DOHH2 (cell line): ENCODE data around the gene BTRC.

Experiments used
- H3F3A ChIP-seq: fragments of 200-600 bp; sonication (generic), shearing (Covaris generic); 2 replicates; pipeline ENCODE4 v1.6.0; 2016; ENCODE audit warnings: antibody characterized with exemption, mild to moderate bottlenecking; ENCODE audit not compliant: control insufficient read depth, insufficient read depth
- H3K27ac ChIP-seq: fragments of 200-600 bp; sonication (generic); 2 replicates; pipeline ENCODE4 v1.5.1; 2014; ENCODE audit warnings: low read depth, mild to moderate bottlenecking, low read length, moderate library complexity
- H3K27me3 ChIP-seq: fragments of 200-600 bp; sonication (generic); 2 replicates; pipeline ENCODE4 v1.6.1; 2014; ENCODE audit warnings: mild to moderate bottlenecking, low read length, mixed read lengths; ENCODE audit not compliant: control insufficient read depth
- H3K36me3 ChIP-seq: fragments of 200-600 bp; sonication (generic); 2 replicates; pipeline ENCODE4 v1.6.1; 2014; ENCODE audit warnings: mild to moderate bottlenecking, low read length, moderate library complexity, mixed read lengths; ENCODE audit not compliant: control insufficient read depth
- H3K4me1 ChIP-seq: fragments of 200-600 bp; sonication (generic); 2 replicates; pipeline ENCODE4 v1.6.1; 2014; ENCODE audit warnings: mild to moderate bottlenecking, low read length, mixed read lengths; ENCODE audit not compliant: control insufficient read depth
- H3K4me2 ChIP-seq: fragments of 200-600 bp; sonication (generic); 2 replicates; pipeline ENCODE4 v1.6.0; 2014; ENCODE audit warnings: mild to moderate bottlenecking, low read length, moderate library complexity
- H3K4me3 ChIP-seq: fragments of 200-600 bp; sonication (generic); 2 replicates; pipeline ENCODE4 v1.5.1; 2014; ENCODE audit warnings: mild to moderate bottlenecking, low read length, mixed read lengths
- H3K79me2 ChIP-seq: fragments of 200-600 bp; sonication (generic); 2 replicates; pipeline ENCODE4 v1.6.1; 2014; ENCODE audit warnings: mild to moderate bottlenecking, low read length, mixed read lengths; ENCODE audit not compliant: control insufficient read depth
- H3K9me2 ChIP-seq: fragments of 200-600 bp; sonication (generic); replicated peaks from 2 replicates; pipeline ENCODE4 v1.6.1; 2014; ENCODE audit warnings: mild to moderate bottlenecking, low read length, mixed read lengths; ENCODE audit not compliant: control insufficient read depth
- H3K9me3 ChIP-seq: fragments of 200-600 bp; sonication (generic); 2 replicates; pipeline ENCODE4 v1.6.1; 2014; ENCODE audit warnings: antibody characterized with exemption, low read length, mixed read lengths; ENCODE audit not compliant: control insufficient read depth, insufficient read depth
- H4K20me1 ChIP-seq: fragments of 200-600 bp; sonication (generic); 2 replicates; pipeline ENCODE4 v1.6.0; 2014; ENCODE audit warnings: low read depth, mild to moderate bottlenecking, antibody characterized with exemption, low read length, moderate library complexity; ENCODE audit not compliant: control insufficient read depth, insufficient read depth
- EZH2phosphoT487 ChIP-seq: fragments of 200-600 bp; sonication (generic); IDR thresholded peaks from 2 replicates; pipeline ENCODE4 v1.6.1; 2017; ENCODE audit warnings: borderline replicate concordance, mild to moderate bottlenecking, antibody characterized with exemption, low read length, moderate library complexity, mixed read lengths
- TF ChIP-seq, protein P1 (sequence below): fragments of 200-600 bp; sonication (generic); IDR thresholded peaks from one replicate; pipeline ENCODE4 v1.5.1; 2014; ENCODE audit warnings: antibody characterized with exemption, mild to moderate bottlenecking, low read depth, low read length; ENCODE audit not compliant: poor library complexity, severe bottlenecking

BTRC gene

DNA sequence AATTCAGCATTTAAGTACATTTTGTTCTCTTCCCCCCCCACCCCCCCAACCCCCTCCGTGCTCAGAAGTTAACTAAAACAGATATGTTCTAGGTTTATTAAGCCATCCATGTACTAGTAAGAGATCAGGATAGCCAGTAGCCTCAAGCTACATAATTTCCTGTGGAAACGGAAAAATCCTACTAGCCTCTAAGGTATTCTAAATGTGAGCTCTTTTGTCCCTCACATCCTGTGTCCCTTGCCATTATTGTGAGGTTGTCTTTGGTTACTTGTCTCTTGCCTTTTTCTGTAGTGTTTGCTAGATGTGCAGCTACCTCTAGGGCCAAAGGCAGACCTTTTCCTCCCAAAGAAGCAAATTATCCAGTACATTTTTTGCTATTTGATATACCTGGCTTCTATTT lies 92.1 kb downstream of the BTRC start:
- peaks cover 9% of the 10 kb centered on the region for H3K4me1 ChIP-seq
- TF ChIP-seq, protein P1, sequence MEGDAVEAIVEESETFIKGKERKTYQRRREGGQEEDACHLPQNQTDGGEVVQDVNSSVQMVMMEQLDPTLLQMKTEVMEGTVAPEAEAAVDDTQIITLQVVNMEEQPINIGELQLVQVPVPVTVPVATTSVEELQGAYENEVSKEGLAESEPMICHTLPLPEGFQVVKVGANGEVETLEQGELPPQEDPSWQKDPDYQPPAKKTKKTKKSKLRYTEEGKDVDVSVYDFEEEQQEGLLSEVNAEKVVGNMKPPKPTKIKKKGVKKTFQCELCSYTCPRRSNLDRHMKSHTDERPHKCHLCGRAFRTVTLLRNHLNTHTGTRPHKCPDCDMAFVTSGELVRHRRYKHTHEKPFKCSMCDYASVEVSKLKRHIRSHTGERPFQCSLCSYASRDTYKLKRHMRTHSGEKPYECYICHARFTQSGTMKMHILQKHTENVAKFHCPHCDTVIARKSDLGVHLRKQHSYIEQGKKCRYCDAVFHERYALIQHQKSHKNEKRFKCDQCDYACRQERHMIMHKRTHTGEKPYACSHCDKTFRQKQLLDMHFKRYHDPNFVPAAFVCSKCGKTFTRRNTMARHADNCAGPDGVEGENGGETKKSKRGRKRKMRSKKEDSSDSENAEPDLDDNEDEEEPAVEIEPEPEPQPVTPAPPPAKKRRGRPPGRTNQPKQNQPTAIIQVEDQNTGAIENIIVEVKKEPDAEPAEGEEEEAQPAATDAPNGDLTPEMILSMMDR: no peak
- TF ChIP-seq EZH2phosphoT487: no peak
- H4K20me1 ChIP-seq: peaks cover 13% of the 10 kb centered on the region
- H3K36me3 ChIP-seq: no peaks in the 10 kb centered on the region
- H3K27ac ChIP-seq: no peak overlapping the region
- H3F3A ChIP-seq: peaks cover 6% of the 10 kb centered on the region; the same call in 1 of the 2 replicates
- H3K4me2 ChIP-seq: no peak overlapping the region
- no peaks in the 10 kb centered on the region for H3K9me2 ChIP-seq
- H3K9me3 ChIP-seq: no peaks in the 10 kb centered on the region
- H3K4me3 ChIP-seq: no peak overlapping the region
- H3K79me2 ChIP-seq: no peaks in the 10 kb centered on the region
- H3K27me3 ChIP-seq: no peaks in the 10 kb centered on the region

DNA sequence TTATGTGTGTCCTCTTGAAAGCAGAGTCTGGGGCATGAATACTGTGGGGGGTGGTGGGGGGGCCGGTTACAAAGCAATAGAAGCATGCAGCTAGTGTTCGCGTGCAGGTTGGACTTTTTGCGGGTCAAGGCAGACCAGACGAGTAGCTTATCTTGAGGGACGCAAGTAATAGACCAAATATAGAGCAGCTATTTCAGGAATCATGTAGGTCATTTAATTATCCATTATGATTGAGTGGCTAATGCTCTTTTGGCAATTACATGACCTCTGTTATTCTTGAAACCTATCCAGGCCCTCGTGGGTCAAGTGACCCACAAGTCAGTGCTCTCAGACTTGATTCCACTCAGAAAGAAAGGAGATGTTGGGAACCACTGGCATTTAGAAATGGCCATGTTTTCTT lies 93.0 kb downstream of the BTRC start:
- no peak overlapping the region for H3K4me2 ChIP-seq
- no peak overlapping the region for H3K27ac ChIP-seq
- no peak overlapping the region for H3K4me3 ChIP-seq
- peaks cover 14% of the 10 kb centered on the region for H3K4me1 ChIP-seq
- no peaks in the 10 kb centered on the region for H3K9me2 ChIP-seq
- no peak for TF ChIP-seq EZH2phosphoT487
- TF ChIP-seq, protein P1: no peak
- peaks cover 22% of the 10 kb centered on the region for H4K20me1 ChIP-seq
- no peaks in the 10 kb centered on the region for H3K9me3 ChIP-seq
- H3K36me3 ChIP-seq: no peaks in the 10 kb centered on the region
- H3F3A ChIP-seq: peaks cover 8% of the 10 kb centered on the region; the same call in 1 of the 2 replicates
- H3K27me3 ChIP-seq: no peaks in the 10 kb centered on the region
- no peaks in the 10 kb centered on the region; the same call in 1 of the 2 replicates for H3K79me2 ChIP-seq

DNA sequence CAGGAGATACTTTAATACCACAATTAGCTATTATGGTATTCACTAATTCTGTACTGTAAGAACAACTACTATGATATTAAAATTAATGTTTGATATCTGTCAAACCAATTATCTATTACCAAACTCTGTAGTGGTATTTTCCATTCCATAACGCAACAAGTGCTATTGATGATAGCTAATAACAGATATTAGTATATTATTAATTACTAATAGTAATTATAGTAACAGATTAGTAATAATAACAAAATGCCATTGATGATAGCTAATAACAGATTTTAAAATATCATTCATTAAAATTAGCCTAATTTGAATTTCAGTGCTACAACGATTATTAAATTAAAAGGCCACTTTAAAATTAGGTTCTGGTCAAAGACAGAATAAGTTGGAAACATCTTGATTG lies 93.5 kb downstream of the BTRC start:
- Histone ChIP-seq H3K79me2 (no peaks in the 10 kb centered on the region; the same call in 1 of the 2 replicates), H3K9me2 (no peaks in the 10 kb centered on the region), H3K36me3 (no peaks in the 10 kb centered on the region), H3K9me3 (no peaks in the 10 kb centered on the region), H3F3A (peaks cover 8% of the 10 kb centered on the region; the same call in 1 of the 2 replicates), H3K27ac (no peak overlapping the region), H3K4me3 (no peak overlapping the region), H3K27me3 (no peaks in the 10 kb centered on the region), H3K4me1 (peaks cover 14% of the 10 kb centered on the region), H4K20me1 (peaks cover 22% of the 10 kb centered on the region), H3K4me2 (no peak overlapping the region)
- TF ChIP-seq, protein P1: no peak
- no peak for TF ChIP-seq EZH2phosphoT487
